GM12878 (cell line): Measurements from ENCODE around the gene FOSB. TPM values are rescaled to one million over a fixed set of nuclear protein-coding genes. Genes with fewer than 3 reads are reported as not detected.
A peak's percentile ranks its signal among the peaks of the same experiment; 100 is the strongest.

Source experiments
- CBX5 ChIP-seq: sonication (generic); IDR thresholded peaks from 2 replicates; pipeline ENCODE4 v1.6.1; 2016; ENCODE audit warnings: low read depth, moderate library complexity, mild to moderate bottlenecking, inconsistent platforms
- CHD1 ChIP-seq: IDR thresholded peaks from 2 replicates; pipeline ENCODE4 v1.6.1; 2012; ENCODE audit warnings: low read depth, low read length, improper control_type of control experiment
- CHD2 ChIP-seq: IDR thresholded peaks from 2 replicates; pipeline ENCODE4 v1.6.1; 2011; ENCODE audit warnings: low read depth, low read length, improper control_type of control experiment, borderline replicate concordance
- CREB1 ChIP-seq: IDR thresholded peaks from 2 replicates; pipeline ENCODE4 v1.6.1; 2012; ENCODE audit warnings: low read depth, mild to moderate bottlenecking, inconsistent platforms
- FOS ChIP-seq: IDR thresholded peaks from 3 replicates; pipeline ENCODE4 v1.6.1; 2011; ENCODE audit warnings: borderline replicate concordance; ENCODE audit not compliant: insufficient read length; ENCODE audit errors: extremely low read depth
- FOXM1 ChIP-seq: IDR thresholded peaks from 2 replicates; pipeline ENCODE4 v1.6.1; 2012; ENCODE audit warnings: low read depth, mild to moderate bottlenecking, inconsistent platforms, low read length, moderate library complexity
- HDAC2 ChIP-seq: fragments of 200-600 bp; sonication (generic); IDR thresholded peaks from 2 replicates; pipeline ENCODE4 v1.6.1; 2017
- IKZF1 ChIP-seq: fragments of 450-650 bp; conservative IDR thresholded peaks from 2 replicates; pipeline ENCODE4 v1.6.1; 2017; ENCODE audit warnings: antibody characterized with exemption, mild to moderate bottlenecking
- JUND ChIP-seq: IDR thresholded peaks from 2 replicates; pipeline ENCODE4 v1.6.1; 2012; ENCODE audit warnings: low read depth, mild to moderate bottlenecking, low read length, improper control_type of control experiment, moderate library complexity
- PAX5 ChIP-seq: IDR thresholded peaks from 2 replicates; pipeline ENCODE4 v1.6.1; 2011; ENCODE audit warnings: low read depth, low read length, borderline replicate concordance
- RB1 ChIP-seq: fragments of 450-650 bp; formaldehyde crosslinking; IDR thresholded peaks from 2 replicates; pipeline ENCODE4 v1.6.1; 2017; ENCODE audit warnings: mild to moderate bottlenecking, borderline replicate concordance
- SRF ChIP-seq, 2 experiments: IDR thresholded peaks; 2 replicates each; pipeline ENCODE4 v1.6.1; 2011; ENCODE audit warnings: low read depth in 2 of 2, low read length in 2 of 2, mild to moderate bottlenecking in 1 of 2, moderate library complexity in 1 of 2
- TAF1 ChIP-seq: IDR thresholded peaks from 2 replicates; pipeline ENCODE4 v1.6.1; 2011; ENCODE audit warnings: mild to moderate bottlenecking, low read depth, low read length, borderline replicate concordance
- ZBED1 ChIP-seq: IDR thresholded peaks from 2 replicates; pipeline ENCODE4 v1.6.1; 2016; ENCODE audit warnings: borderline replicate concordance
- polyA plus RNA-seq, 11 experiments: library from polyadenylated mRNA; depleted of rRNA in 4 of 11; unstranded in 6 of 11; stranded (reverse) in 5 of 11; fragments of >200 nt; fragmentation: Nextera tagmentation in 4 of 11; fragmentation: Illumina TruSeq in 1 of 11; extraction: Ambion mirVana in 4 of 11; extraction: Trizol in 1 of 11; gene quantifications; 1 replicate in 1 of 11; 2 replicates in 10 of 11; pipeline versions ENCODE4 v1.2.1 to v1.2.3, GENCODE V29; 2011 to 2016; ENCODE audit warnings: inconsistent platforms in 2 of 11, missing spikeins in 2 of 11, low read depth in 1 of 11
- total RNA-seq, 4 experiments: library from RNA; depleted of rRNA in 3 of 4; stranded (reverse); fragments of >200 nt in 3 of 4; fragmentation: Illumina TruSeq in 1 of 4; extraction: Trizol in 1 of 4; gene quantifications; 2 replicates each; pipeline versions ENCODE4 v1.2.1 to v1.2.3, GENCODE V29; 2013 to 2021
- TF ChIP-seq, protein P1 (sequence below): fragments of 450-650 bp; IDR thresholded peaks from 2 replicates; pipeline ENCODE4 v1.6.1; 2017; ENCODE audit warnings: mild to moderate bottlenecking, moderate library complexity
- TF ChIP-seq, protein P2 (sequence below): fragments of 450-650 bp; IDR thresholded peaks from 2 replicates; pipeline ENCODE4 v1.6.1; 2017; ENCODE audit warnings: borderline replicate concordance
- TF ChIP-seq, protein P3 (sequence below): IDR thresholded peaks from 2 replicates; pipeline ENCODE4 v1.6.1; 2012; ENCODE audit warnings: improper control_type of control experiment, low read depth, low read length; ENCODE audit not compliant: insufficient replicate concordance
- TF ChIP-seq, protein P4 (sequence below): IDR thresholded peaks from 2 replicates; pipeline ENCODE4 v1.6.1; 2012; ENCODE audit warnings: low read length, inconsistent platforms

Gene FOSB
- total and polyA plus RNA-seq, 10 of the 15 experiments (the other 5 are each of a cell fraction or from before 2014, with no cell fraction given), result 0.06 to 0.56 (median 0.26) TPM

DNA sequence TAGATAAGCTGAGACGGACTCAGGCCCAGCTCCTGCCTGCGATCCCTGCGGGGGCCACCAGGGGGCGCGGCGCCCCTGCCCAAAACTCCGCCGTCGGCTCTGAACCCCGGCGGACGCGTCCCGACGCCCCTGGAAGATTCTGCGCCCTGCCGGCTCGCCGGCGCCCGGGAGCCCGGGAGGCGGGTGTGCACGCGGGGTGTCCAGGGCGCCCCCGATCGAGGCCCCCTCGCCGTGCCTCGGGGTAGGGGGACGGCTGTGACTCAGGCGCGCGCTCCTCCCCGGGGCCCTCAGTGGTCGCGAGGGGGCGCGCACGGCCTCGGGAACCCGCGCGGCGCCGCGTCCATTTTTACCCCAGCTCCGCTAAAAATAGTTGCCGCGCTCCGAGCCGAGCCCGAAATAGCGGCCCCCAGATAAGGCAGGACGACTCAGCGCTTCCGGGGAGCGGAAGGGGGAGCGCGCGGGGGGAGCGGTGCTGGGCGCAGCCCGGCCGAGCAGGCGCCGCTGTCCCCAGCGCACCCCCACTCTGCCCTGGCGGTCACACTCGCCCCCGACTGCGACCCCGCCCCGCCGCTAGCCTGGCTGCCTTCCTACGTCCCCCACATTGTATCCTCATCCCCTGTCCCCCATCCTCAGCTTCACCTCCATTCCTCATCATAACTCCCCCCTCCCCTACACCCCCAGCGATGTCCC, 28.1 kb upstream of the FOSB start (continued):
- TF ChIP-seq, protein P1, sequence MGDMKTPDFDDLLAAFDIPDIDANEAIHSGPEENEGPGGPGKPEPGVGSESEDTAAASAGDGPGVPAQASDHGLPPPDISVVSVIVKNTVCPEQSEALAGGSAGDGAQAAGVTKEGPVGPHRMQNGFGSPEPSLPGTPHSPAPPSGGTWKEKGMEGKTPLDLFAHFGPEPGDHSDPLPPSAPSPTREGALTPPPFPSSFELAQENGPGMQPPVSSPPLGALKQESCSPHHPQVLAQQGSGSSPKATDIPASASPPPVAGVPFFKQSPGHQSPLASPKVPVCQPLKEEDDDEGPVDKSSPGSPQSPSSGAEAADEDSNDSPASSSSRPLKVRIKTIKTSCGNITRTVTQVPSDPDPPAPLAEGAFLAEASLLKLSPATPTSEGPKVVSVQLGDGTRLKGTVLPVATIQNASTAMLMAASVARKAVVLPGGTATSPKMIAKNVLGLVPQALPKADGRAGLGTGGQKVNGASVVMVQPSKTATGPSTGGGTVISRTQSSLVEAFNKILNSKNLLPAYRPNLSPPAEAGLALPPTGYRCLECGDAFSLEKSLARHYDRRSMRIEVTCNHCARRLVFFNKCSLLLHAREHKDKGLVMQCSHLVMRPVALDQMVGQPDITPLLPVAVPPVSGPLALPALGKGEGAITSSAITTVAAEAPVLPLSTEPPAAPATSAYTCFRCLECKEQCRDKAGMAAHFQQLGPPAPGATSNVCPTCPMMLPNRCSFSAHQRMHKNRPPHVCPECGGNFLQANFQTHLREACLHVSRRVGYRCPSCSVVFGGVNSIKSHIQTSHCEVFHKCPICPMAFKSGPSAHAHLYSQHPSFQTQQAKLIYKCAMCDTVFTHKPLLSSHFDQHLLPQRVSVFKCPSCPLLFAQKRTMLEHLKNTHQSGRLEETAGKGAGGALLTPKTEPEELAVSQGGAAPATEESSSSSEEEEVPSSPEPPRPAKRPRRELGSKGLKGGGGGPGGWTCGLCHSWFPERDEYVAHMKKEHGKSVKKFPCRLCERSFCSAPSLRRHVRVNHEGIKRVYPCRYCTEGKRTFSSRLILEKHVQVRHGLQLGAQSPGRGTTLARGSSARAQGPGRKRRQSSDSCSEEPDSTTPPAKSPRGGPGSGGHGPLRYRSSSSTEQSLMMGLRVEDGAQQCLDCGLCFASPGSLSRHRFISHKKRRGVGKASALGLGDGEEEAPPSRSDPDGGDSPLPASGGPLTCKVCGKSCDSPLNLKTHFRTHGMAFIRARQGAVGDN, result peak; percentile 78; the same call in 1 of the 2 replicates
- TF ChIP-seq FOS (no peak), CBX5 (no peak), PAX5 (0 out of 2 replicates have a peak, but pooled peaks have one; percentile 49), ZBED1 (no peak), TAF1 (no peak), CREB1 (0 out of 2 replicates have a peak, but pooled peaks have one; percentile 42), CHD2 (no peak; the same call in 1 of the 2 replicates), HDAC2 (no peak), CHD1 (peak; percentile 37; the same call in 1 of the 2 replicates), JUND (0 out of 2 replicates have a peak, but pooled peaks have one; percentile 7), FOXM1 (peak; percentile 75), IKZF1 (peak; percentile 97), SRF (IDR thresholded peaks at IDR 0.05; ENCODE audit: low read depth in 2 of 2, low read length in 2 of 2) (peak; percentile 99 to 100), RB1 (peak; percentile 92)
- TF ChIP-seq, protein P2, sequence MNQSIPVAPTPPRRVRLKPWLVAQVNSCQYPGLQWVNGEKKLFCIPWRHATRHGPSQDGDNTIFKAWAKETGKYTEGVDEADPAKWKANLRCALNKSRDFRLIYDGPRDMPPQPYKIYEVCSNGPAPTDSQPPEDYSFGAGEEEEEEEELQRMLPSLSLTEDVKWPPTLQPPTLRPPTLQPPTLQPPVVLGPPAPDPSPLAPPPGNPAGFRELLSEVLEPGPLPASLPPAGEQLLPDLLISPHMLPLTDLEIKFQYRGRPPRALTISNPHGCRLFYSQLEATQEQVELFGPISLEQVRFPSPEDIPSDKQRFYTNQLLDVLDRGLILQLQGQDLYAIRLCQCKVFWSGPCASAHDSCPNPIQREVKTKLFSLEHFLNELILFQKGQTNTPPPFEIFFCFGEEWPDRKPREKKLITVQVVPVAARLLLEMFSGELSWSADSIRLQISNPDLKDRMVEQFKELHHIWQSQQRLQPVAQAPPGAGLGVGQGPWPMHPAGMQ, result no peak
- TF ChIP-seq, protein P3, sequence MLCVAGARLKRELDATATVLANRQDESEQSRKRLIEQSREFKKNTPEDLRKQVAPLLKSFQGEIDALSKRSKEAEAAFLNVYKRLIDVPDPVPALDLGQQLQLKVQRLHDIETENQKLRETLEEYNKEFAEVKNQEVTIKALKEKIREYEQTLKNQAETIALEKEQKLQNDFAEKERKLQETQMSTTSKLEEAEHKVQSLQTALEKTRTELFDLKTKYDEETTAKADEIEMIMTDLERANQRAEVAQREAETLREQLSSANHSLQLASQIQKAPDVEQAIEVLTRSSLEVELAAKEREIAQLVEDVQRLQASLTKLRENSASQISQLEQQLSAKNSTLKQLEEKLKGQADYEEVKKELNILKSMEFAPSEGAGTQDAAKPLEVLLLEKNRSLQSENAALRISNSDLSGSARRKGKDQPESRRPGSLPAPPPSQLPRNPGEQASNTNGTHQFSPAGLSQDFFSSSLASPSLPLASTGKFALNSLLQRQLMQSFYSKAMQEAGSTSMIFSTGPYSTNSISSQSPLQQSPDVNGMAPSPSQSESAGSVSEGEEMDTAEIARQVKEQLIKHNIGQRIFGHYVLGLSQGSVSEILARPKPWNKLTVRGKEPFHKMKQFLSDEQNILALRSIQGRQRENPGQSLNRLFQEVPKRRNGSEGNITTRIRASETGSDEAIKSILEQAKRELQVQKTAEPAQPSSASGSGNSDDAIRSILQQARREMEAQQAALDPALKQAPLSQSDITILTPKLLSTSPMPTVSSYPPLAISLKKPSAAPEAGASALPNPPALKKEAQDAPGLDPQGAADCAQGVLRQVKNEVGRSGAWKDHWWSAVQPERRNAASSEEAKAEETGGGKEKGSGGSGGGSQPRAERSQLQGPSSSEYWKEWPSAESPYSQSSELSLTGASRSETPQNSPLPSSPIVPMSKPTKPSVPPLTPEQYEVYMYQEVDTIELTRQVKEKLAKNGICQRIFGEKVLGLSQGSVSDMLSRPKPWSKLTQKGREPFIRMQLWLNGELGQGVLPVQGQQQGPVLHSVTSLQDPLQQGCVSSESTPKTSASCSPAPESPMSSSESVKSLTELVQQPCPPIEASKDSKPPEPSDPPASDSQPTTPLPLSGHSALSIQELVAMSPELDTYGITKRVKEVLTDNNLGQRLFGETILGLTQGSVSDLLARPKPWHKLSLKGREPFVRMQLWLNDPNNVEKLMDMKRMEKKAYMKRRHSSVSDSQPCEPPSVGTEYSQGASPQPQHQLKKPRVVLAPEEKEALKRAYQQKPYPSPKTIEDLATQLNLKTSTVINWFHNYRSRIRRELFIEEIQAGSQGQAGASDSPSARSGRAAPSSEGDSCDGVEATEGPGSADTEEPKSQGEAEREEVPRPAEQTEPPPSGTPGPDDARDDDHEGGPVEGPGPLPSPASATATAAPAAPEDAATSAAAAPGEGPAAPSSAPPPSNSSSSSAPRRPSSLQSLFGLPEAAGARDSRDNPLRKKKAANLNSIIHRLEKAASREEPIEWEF, result no peak
- TF ChIP-seq, protein P4, sequence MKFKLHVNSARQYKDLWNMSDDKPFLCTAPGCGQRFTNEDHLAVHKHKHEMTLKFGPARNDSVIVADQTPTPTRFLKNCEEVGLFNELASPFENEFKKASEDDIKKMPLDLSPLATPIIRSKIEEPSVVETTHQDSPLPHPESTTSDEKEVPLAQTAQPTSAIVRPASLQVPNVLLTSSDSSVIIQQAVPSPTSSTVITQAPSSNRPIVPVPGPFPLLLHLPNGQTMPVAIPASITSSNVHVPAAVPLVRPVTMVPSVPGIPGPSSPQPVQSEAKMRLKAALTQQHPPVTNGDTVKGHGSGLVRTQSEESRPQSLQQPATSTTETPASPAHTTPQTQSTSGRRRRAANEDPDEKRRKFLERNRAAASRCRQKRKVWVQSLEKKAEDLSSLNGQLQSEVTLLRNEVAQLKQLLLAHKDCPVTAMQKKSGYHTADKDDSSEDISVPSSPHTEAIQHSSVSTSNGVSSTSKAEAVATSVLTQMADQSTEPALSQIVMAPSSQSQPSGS, result no peak
